Right lobe of liver (tissue), 6 donors: ENCODE measurements around the gene RAD21L1. TPM values are rescaled to one million over a fixed set of nuclear protein-coding genes. Genes with fewer than 3 reads are reported as not detected.

Experiments
- ATAC-seq, 4 donors: fragments of 200-7000 bp; cut with Tn5 transposase; one replicate each; pipeline ENCODE4 v1.9.1; 2020; ENCODE audit warnings: mild to moderate bottlenecking in 4 of 4, moderate library complexity in 4 of 4
- DNase-seq, 3 donors: peaks; one replicate each; pipeline ENCODE4 v3.0.0-alpha.2; 2020
- H3K27ac ChIP-seq, 3 donors: fragments of 200-600 bp; one replicate each; pipeline ENCODE4 v1.8.0; 2022
- H3K27me3 ChIP-seq, 2 donors: fragments of 200-600 bp; one replicate each; pipeline ENCODE4 v1.8.0; 2022
- H3K36me3 ChIP-seq, 4 donors: fragments of 200-600 bp; sonication (generic) in 1 of 4; one replicate each; pipeline versions ENCODE4 v1.5.1 to v1.8.0; 2017 to 2022; ENCODE audit warnings: control low read depth in 1 of 4
- H3K4me1 ChIP-seq, 4 donors: fragments of 200-600 bp; sonication (generic) in 1 of 4; one replicate each; pipeline versions ENCODE4 v1.5.1 to v1.8.0; 2017 to 2022; ENCODE audit warnings: control low read depth in 1 of 4
- H3K4me3 ChIP-seq, 3 donors: fragments of 200-600 bp; one replicate each; pipeline ENCODE4 v1.8.0; 2022
- H3K9me3 ChIP-seq, 4 donors: fragments of 200-600 bp; sonication (generic) in 1 of 4; one replicate each; pipeline versions ENCODE4 v1.5.1 to v1.8.0; 2017 to 2022; ENCODE audit warnings: control low read depth in 1 of 4
- POLR2A ChIP-seq: fragments of 450-650 bp; IDR thresholded peaks from one replicate; pipeline ENCODE4 v1.6.1; 2017; ENCODE audit warnings: antibody characterized with exemption, mild to moderate bottlenecking
- WGBS: methylation state at CpG from one replicate; pipeline ENCODE4 v1.1.6; 2018; ENCODE audit warnings: low coverage, low lambda C conversion rate; ENCODE audit not compliant: insufficient coverage; ENCODE audit errors: missing lambda C conversion rate; 5-methylcytosine and 5-hydroxymethylcytosine counted together
- intact Hi-C, 2 donors: fragments of 100-400 bp; cut with DNase I; formaldehyde crosslinking; loops; one replicate each; pipeline versions ENCODE4 v1.11.2 to v1.14.1; 2022
- total RNA-seq, 6 experiments: library from RNA; depleted of rRNA in 2 of 6; stranded (reverse); fragments of >200 nt in 2 of 6; fragmentation: NEBNext Ultra II Directional in 3 of 6; extraction: Animal tissue kit (Norgen Biotek cat#: 25700) in 3 of 6; gene quantifications; one replicate each; pipeline versions ENCODE4 v1.1.0 to v1.2.4, GENCODE V29; 2016 to 2023
- TF ChIP-seq, protein P1 (sequence below), 4 donors: fragments of 200-600 bp in 3 of 4; fragments of 450-650 bp in 1 of 4; IDR thresholded peaks; one replicate each; pipeline versions ENCODE4 v1.5.1 to v1.8.0; 2016 to 2022; ENCODE audit warnings: antibody characterized with exemption in 4 of 4, mild to moderate bottlenecking in 2 of 4
- donor health status: DM: no; HTN: yes; CAD: no.
- donor health status: DM: no; HTN: no; CAD: no.
- donor health status: DM: no; HTN: no; CAD: no.
- donor health status: DM: no; HTN: yes; CAD: no.
- donor health status: DM: no; HTN: yes; CAD: no.

RAD21L1 gene
- total RNA-seq, 6 experiments from 2014 or later, result not detected

GRCh38 chr20:1269850-1270249, 44.0 kb downstream of the RAD21L1 start:
- no peak for ATAC-seq
- WGBS, result 90% methylated on average over 3 of the region's 3 CpGs
- intact Hi-C loops, result no loop called here

DNA sequence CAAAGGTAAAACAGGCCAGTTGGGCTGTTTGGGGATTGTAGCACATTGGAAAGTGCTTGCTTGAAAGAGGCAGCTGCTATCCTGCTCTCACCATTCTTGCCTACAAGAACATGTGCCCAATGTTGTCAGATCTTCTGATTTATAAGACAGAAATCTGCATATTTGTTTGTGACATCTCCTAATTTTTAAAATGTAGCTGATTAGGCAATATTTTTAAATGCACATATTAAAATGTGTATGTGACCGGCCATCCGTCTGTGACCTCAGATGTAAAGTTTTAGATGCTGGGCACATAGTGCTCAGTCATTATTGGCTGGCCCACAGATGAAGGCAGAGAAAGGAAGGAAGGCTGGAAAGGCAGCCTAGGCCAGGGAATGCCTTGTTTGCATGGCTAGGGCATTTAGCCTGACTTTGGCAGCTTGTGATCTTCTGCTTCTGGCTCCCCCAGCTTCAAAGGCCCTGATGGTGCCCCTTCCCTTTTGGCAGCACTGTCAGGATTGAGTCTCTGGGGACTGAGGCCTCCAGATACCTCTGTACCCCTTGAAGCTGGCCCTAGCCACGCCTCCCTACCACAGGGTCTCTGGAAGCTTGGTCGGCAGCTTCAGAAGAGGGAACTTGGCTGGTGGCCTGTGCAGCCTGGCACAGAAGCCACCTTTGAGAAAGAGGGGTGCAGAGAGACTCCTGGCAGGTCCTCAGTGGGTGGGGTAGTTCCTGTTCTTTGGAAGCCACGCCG, 46.7 kb downstream of the RAD21L1 start:
- no peak for TF ChIP-seq POLR2A
- TF ChIP-seq, protein P1, sequence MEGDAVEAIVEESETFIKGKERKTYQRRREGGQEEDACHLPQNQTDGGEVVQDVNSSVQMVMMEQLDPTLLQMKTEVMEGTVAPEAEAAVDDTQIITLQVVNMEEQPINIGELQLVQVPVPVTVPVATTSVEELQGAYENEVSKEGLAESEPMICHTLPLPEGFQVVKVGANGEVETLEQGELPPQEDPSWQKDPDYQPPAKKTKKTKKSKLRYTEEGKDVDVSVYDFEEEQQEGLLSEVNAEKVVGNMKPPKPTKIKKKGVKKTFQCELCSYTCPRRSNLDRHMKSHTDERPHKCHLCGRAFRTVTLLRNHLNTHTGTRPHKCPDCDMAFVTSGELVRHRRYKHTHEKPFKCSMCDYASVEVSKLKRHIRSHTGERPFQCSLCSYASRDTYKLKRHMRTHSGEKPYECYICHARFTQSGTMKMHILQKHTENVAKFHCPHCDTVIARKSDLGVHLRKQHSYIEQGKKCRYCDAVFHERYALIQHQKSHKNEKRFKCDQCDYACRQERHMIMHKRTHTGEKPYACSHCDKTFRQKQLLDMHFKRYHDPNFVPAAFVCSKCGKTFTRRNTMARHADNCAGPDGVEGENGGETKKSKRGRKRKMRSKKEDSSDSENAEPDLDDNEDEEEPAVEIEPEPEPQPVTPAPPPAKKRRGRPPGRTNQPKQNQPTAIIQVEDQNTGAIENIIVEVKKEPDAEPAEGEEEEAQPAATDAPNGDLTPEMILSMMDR (IDR thresholded peaks at IDR 0.05), result no peak
- Histone ChIP-seq H3K9me3 (no peaks in the 10 kb centered on the region), H3K27me3 (no peaks in the 10 kb centered on the region), H3K4me3 (no peak overlapping the region), H3K27ac (no peak overlapping the region), H3K4me1 (no peaks in the 10 kb centered on the region), H3K36me3 (no peaks in the 10 kb centered on the region)
- 79% methylated on average over 3 of the region's 6 CpGs for WGBS
- intact Hi-C loops, result no loop called here
- ATAC-seq (no peak), DNase-seq (no peak)

More at GRCh38 chr20:1269850-1270249, 44.0 kb downstream of the RAD21L1 start:
- Histone ChIP-seq H3K27me3 (no peaks in the 10 kb centered on the region), H3K27ac (no peak overlapping the region), H3K4me3 (no peak overlapping the region), H3K36me3 (no peaks in the 10 kb centered on the region), H3K9me3 (no peaks in the 10 kb centered on the region), H3K4me1 (peaks cover 0 to 5% (median 0%) of the 10 kb centered on the region in 4 donors)
- DNase-seq, result no peak
- TF ChIP-seq POLR2A, result no peak
- TF ChIP-seq, protein P1 (IDR thresholded peaks at IDR 0.05), result no peak

- 69% methylated on average over 2 of the region's 2 CpGs for WGBS
- H3K27ac ChIP-seq, result no peak overlapping the region
Measured at GRCh38 chr20:1273366-1273765, 47.5 kb downstream of the RAD21L1 start.

DNA sequence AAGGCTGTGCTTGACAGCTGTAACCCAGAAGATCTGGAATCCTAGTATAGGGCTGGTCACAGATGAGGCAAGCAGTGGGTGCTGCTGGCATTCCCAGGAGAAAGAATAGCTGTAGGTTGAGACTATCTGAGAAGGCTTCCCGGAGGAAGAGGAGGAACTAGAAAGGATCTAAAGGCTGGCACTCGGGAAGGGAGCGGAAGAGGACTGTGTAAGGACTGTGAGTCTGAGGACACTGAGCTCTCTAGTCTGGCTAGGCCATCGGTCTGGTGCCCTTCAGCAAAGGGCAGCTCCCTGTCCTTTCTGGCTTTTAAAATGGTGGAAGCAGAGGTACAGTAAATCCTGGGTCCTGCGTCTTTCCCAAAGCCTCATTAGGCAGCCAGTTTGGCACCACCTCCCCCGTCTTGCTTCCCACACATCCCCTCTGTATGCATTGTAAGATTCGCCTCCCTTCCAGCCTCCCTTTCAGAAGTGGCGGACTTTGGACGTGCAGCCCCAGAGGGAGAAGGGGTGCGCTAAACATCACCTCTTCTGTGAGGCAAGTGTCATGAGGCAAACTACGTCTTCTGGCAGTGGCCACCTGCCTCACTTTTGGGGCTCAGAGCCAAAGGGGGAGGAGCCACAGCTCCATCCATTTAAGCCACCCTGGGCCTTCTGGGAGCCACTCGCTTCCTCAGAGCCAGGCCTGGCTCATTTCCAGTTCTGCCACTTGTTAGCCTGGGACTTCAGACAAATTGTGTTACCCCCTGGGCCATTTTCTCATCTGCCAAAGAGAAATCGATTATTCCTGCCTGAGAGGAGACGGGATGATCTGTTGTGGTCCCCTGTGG, 48.9 kb downstream of the RAD21L1 start:
- ATAC-seq, result no peak
- WGBS, result 74% methylated on average over 3 of the region's 14 CpGs
- no peak for DNase-seq
- Histone ChIP-seq H3K4me3 (no peak overlapping the region), H3K9me3 (no peaks in the 10 kb centered on the region), H3K36me3 (no peaks in the 10 kb centered on the region), H3K27ac (no peak overlapping the region), H3K4me1 (no peaks in the 10 kb centered on the region), H3K27me3 (no peaks in the 10 kb centered on the region)
- intact Hi-C loops, result no loop called here
- no peak for TF ChIP-seq POLR2A
- TF ChIP-seq, protein P1 (IDR thresholded peaks at IDR 0.05), result no peak

More at GRCh38 chr20:1273366-1273765, 47.5 kb downstream of the RAD21L1 start:
- intact Hi-C loops, result no loop called here
- DNase-seq, result no peak
- Histone ChIP-seq H3K4me3 (no peak overlapping the region), H3K36me3 (no peaks in the 10 kb centered on the region), H3K4me1 (no peaks in the 10 kb centered on the region), H3K27me3 (no peaks in the 10 kb centered on the region), H3K9me3 (no peaks in the 10 kb centered on the region)
- ATAC-seq, result no peak
- TF ChIP-seq, protein P1 (IDR thresholded peaks at IDR 0.05), result no peak
- no peak for TF ChIP-seq POLR2A
